DND-41 (cell line): ENCODE results near the gene ITIH6.

Experiments
- ATAC-seq: fragments of 200-7000 bp; cut with Tn5 transposase; 3 replicates; pipeline ENCODE4 v1.9.1; 2021; ENCODE audit warnings: low read depth; ENCODE audit not compliant: insufficient read depth
- DNase-seq: peaks from one replicate; pipeline ENCODE4 v3.0.0-alpha.2; 2020
- H2AFZ ChIP-seq: 2 replicates; pipeline ENCODE4 v1.6.0; 2012; ENCODE audit warnings: low read depth, low read length
- H3K27ac ChIP-seq: 2 replicates; pipeline ENCODE4 v1.5.1; 2012; ENCODE audit warnings: low read length, inconsistent platforms
- H3K27me3 ChIP-seq: fragments of 200-600 bp; sonication (generic); 2 replicates; pipeline ENCODE4 v1.6.0; 2012; ENCODE audit warnings: low read length, mild to moderate bottlenecking, inconsistent platforms; ENCODE audit not compliant: insufficient read depth, poor library complexity
- H3K36me3 ChIP-seq: 2 replicates; pipeline ENCODE4 v1.5.1; 2012; ENCODE audit warnings: low read length, inconsistent platforms; ENCODE audit not compliant: insufficient read depth
- H3K4me1 ChIP-seq: 2 replicates; pipeline ENCODE4 v1.5.1; 2012; ENCODE audit warnings: mild to moderate bottlenecking, low read length; ENCODE audit not compliant: insufficient read depth
- H3K4me2 ChIP-seq: 2 replicates; pipeline ENCODE4 v1.6.0; 2012; ENCODE audit warnings: mild to moderate bottlenecking, moderate library complexity, low read length, inconsistent platforms; ENCODE audit not compliant: insufficient read depth
- H3K4me3 ChIP-seq, 2 experiments: fragments of 200-600 bp in 1 of 2; shearing (Covaris generic) in 1 of 2; 2 replicates each; pipeline ENCODE4 v1.5.1; 2012 to 2016; ENCODE audit warnings: inconsistent platforms in 2 of 2, low read length in 2 of 2, mild to moderate bottlenecking in 2 of 2, low read depth in 1 of 2, moderate library complexity in 1 of 2
- H3K79me2 ChIP-seq: 2 replicates; pipeline ENCODE4 v1.6.0; 2012; ENCODE audit warnings: low read length, inconsistent platforms; ENCODE audit not compliant: insufficient read depth
- H3K9ac ChIP-seq: 2 replicates; pipeline ENCODE4 v1.6.0; 2012; ENCODE audit warnings: low read depth, mild to moderate bottlenecking, inconsistent platforms, low read length, moderate library complexity
- H3K9me3 ChIP-seq: 2 replicates; pipeline ENCODE4 v1.5.1; 2012; ENCODE audit warnings: low read length, moderate library complexity, mild to moderate bottlenecking, inconsistent platforms; ENCODE audit not compliant: insufficient read depth, severe bottlenecking
- H4K20me1 ChIP-seq: 2 replicates; pipeline ENCODE4 v1.6.0; 2012; ENCODE audit warnings: low read length; ENCODE audit not compliant: insufficient read depth
- CTCF ChIP-seq: IDR thresholded peaks from 2 replicates; pipeline ENCODE4 v1.5.1; 2012; ENCODE audit warnings: borderline replicate concordance, low read length, moderate library complexity, mild to moderate bottlenecking; ENCODE audit not compliant: poor library complexity, severe bottlenecking; ENCODE audit errors: extremely low read depth
- EZH2 ChIP-seq: IDR thresholded peaks from 3 replicates; pipeline ENCODE4 v1.6.1; 2012; ENCODE audit warnings: borderline replicate concordance, low read depth, mild to moderate bottlenecking, moderate library complexity, low read length, inconsistent platforms; ENCODE audit not compliant: severe bottlenecking

The ITIH6 gene

GRCh38 chrX:54817220-54817820 lies 19.3 kb upstream of the ITIH6 start:
- Histone ChIP-seq H3K9ac (no peak overlapping the region), H3K4me2 (no peak overlapping the region), H3K36me3 (peaks cover 31% of the 10 kb centered on the region), H4K20me1 (no peaks in the 10 kb centered on the region), H3K79me2 (no peaks in the 10 kb centered on the region), H3K4me1 (no peaks in the 10 kb centered on the region), H3K27ac (no peak overlapping the region), H3K27me3 (no peaks in the 10 kb centered on the region), H3K4me3 (no peak overlapping the region), H2AFZ (no peak overlapping the region), H3K9me3 (no peaks in the 10 kb centered on the region)
- TF ChIP-seq EZH2 (no peak), CTCF (no peak)
- DNase-seq (no peak), ATAC-seq (0 out of 3 replicates have a peak, but pooled peaks have one; percentile 17)

- H3K4me2 ChIP-seq: no peak overlapping the region
- 0 out of 2 replicates have a peak, but pooled peaks cover 3% of the 10 kb centered on the region for H4K20me1 ChIP-seq
- H3K9me3 ChIP-seq: no peaks in the 10 kb centered on the region
- peaks cover 9% of the 10 kb centered on the region for H3K79me2 ChIP-seq
- no peak overlapping the region for H3K9ac ChIP-seq
- H3K4me1 ChIP-seq: peaks cover 21% of the 10 kb centered on the region
- DNase-seq: no peak
- peaks cover 57% of the 10 kb centered on the region for H3K36me3 ChIP-seq
- no peaks in the 10 kb centered on the region for H3K27me3 ChIP-seq
- no peak overlapping the region for H3K4me3 ChIP-seq
- TF ChIP-seq CTCF (no peak), EZH2 (no peak)
- H3K27ac ChIP-seq: no peak overlapping the region
- no peak for ATAC-seq
- H2AFZ ChIP-seq: no peak overlapping the region
Measured at GRCh38 chrX:54812306-54812705, 14.3 kb upstream of the ITIH6 start.

- H3K36me3 ChIP-seq: peaks cover 57% of the 10 kb centered on the region
- H3K27ac ChIP-seq: no peak overlapping the region
- 0 out of 2 replicates have a peak, but pooled peaks cover 3% of the 10 kb centered on the region for H4K20me1 ChIP-seq
- ATAC-seq: no peak
- DNase-seq: no peak
- no peak for TF ChIP-seq EZH2
- TF ChIP-seq CTCF: no peak
- H3K9me3 ChIP-seq: no peaks in the 10 kb centered on the region
- no peak overlapping the region for H3K9ac ChIP-seq
- no peak overlapping the region for H3K4me3 ChIP-seq
- no peak overlapping the region for H2AFZ ChIP-seq
- peaks cover 21% of the 10 kb centered on the region for H3K4me1 ChIP-seq
- H3K4me2 ChIP-seq: no peak overlapping the region
- H3K27me3 ChIP-seq: no peaks in the 10 kb centered on the region
- peaks cover 9% of the 10 kb centered on the region for H3K79me2 ChIP-seq
Measured at GRCh38 chrX:54811301-54811885, 13.3 kb upstream of the ITIH6 start.
